ENCODE results near the gene KRTAP12-1.
"Not testable (repeated sequence)": the region's sequence is repeated elsewhere in the genome, so short reads cannot be mapped to it uniquely, and the experiment has no call there.

Gene KRTAP12-1

DNA sequence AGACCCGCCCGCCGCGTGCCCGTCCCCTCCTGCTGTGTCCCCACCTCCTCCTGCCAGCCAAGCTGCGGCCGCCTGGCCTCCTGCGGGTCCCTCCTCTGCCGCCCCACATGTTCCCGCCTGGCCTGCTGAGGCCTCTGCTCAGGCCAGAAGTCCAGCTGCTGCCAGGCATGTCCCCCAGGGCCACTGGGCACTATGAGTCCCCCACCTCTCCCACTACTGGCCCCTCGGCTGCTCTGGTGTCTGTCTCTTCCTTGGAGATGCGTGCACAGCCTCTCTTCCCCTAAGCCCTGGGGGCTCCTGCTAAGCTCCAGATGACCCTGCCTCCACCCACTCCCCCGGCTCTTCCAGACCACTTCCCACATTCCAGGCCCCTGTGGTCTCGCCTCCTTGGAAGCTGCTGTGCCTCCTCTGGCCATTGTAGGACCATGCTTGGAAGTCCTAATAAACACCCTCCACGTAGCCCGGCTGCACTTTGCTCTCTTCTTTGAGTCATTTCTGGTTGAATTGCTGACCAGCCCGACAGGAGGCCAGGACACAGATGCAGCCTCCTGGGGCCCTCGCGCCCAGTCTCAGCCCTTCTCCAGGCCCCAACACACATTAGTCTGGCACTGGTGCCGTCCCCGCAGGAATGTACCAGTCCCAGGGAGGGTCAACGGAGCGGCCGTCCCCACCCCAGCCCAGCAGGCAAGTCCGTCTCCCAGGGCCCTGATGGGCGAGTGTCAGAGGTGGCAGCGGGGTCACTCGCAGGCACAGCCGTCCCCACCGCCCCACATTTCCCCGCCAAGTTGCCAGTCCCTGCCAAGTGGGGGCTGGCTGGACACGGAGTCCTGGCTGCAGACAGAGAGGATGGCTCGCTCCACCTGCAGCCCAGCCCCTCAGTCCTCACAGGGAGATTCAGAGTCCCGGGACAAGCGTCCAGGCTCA is 16.1 kb upstream of the KRTAP12-1 start:
- no peak for DNase-seq (ENCODE audit: low read depth)

DNA sequence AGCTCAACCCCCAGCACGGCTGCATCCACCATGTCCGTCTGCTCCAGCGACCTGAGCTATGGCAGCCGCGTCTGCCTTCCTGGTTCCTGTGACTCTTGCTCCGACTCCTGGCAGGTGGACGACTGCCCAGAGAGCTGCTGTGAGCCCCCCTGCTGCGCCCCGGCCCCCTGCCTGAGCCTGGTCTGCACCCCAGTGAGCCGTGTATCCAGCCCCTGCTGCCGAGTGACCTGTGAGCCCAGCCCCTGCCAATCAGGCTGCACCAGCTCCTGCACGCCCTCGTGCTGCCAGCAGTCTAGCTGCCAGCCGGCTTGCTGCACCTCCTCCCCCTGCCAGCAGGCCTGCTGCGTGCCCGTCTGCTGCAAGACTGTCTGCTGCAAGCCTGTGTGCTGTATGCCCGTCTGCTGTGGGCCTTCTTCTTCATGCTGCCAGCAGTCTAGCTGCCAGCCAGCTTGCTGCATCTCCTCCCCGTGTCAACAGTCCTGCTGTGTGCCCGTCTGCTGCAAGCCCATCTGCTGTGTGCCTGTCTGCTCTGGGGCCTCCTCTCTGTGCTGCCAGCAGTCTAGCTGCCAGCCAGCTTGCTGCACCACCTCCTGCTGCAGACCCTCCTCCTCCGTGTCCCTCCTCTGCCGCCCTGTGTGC is 15.3 kb upstream of the KRTAP12-1 start, which contains the start of gene KRTAP10-12:
TSS of gene KRTAP10-12 (plus strand) at position 1 of the 639 bp plus-strand sequence. CDS start at position 31, 30 bp downstream.
- not testable (repeated sequence) for DNase-seq (ENCODE audit: low read depth)

DNA sequence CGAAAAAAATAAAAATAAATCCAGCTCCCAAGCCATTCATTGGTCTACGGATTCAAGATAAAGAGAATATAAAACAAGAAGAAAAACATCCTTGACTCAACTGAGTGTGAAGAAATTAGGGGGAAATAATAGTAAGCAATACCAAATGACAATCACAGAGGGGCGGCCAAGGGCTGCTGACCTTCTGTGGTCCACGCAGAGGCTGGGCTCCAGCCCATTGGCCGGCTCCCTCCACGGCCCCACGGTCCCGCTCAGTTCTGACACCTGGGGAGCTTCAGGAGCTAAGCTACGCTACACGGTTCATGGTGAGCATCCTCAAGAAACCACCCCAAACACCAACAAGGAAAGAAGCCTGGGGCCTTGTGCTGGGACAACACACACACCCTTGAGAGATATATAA is 14.6 kb upstream of the KRTAP12-1 start:
- no peak for DNase-seq (ENCODE audit: low read depth)

DNA sequence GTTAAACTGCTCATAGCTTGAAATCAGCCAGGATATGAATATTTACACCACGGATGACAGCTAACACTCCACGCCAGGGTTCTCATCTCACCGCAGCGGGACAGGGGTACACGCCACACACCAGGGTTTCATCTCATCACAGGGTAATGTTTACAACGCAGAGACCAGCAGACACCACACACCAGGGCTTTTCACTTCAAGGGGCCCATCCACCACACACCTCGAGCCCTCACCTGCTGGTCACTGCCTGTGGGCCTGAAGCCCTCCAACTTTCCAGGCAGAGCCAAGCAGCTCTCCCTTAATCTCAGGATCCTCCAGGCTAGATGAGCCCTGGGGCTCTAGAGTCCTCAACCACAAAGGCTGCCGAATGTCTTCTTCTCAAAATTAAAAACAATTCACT is 13.7 kb upstream of the KRTAP12-1 start:
- DNase-seq (ENCODE audit: low read depth), result no peak

DNA sequence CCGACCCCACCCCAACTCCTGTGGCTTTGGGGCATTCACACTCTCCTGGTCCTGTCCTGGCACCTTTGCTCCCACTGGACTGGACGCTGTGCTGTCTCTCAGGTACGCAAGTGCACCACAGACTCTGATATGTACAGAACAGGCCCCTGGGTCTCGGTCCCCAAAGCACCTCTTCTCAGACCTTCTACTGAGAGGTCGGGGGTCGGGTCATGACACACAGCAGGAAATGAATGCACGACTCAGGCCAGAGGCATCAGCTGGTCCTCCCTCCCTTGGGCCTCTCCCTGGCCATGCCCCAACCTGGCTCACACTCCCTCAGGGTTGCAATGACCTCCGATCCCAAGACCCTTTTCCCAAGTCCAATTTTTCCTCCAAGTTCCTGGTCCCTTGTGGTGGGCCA is 13.2 kb upstream of the KRTAP12-1 start:
- DNase-seq (ENCODE audit: low read depth), result no peak

DNA sequence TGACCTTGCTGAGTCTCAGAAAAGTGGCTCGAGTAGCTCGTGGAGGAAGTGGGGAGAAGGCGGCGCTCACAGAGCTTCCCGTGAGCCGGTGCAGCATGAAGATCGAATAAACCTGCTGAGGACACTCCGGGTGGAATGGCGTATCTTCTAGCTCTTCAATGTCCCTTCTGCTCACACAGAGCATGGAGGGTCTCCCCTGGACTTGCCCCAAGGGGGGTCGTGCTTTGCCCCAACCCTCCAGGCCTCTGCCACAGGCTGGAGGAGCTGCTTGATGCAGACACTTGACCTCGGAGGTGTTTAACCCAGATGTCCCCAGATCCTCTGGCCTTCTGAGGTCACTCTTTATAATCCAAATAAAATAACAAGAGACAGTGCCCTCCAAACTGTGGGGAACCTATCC is 12.8 kb upstream of the KRTAP12-1 start:
- DNase-seq (ENCODE audit: low read depth), result no peak

DNA sequence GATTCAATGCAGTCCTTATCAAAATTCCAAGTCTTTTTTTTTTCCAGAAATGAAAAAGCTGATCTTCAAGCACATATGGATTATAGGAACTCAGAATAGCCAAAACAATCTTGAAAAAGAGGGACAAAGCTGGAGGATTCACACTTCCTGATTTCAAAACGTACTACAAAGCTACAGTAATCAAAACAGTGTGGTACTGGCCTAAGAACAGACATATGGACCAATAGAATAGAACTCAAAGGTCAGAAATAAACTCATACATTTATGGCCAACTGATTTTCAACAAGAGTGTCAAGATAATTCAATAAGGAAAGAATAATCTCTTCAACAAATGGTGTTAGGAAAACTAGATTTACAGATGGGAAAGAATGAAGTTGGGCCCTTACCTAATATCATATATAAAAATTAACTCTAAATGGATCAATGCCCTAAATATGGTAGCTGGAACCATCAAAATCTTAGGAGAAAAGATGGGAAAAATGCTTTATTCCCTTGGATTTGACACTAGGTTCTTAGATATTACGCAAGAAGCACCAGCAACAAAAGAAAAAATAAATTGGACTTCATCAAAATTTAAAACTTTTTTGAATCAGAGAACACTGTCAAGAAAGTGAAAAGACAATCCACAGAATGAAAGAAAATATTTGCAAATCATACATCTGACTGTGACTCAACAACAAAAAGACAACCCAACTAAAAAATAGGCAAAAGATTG is 11.0 kb upstream of the KRTAP12-1 start:
- DNase-seq (ENCODE audit: low read depth), result no peak

DNA sequence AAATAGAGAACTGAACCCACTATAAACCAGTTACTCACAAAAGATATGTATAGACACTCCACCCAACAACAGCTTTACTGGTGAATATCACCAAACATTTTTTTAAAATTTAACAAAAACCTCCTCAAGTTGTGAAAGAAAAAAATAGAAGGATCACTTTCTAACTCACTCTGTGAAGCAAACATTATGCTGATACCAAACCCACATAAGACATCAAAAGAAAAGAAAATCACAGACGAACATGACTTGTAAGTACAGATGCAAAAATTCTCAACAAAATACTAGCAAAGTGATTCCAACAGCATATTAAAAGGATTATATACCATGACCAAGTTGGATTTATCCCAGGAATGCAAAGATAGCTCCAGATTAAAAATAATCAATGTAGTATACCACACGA is 9.7 kb upstream of the KRTAP12-1 start:
- DNase-seq (ENCODE audit: low read depth), result no peak

DNA sequence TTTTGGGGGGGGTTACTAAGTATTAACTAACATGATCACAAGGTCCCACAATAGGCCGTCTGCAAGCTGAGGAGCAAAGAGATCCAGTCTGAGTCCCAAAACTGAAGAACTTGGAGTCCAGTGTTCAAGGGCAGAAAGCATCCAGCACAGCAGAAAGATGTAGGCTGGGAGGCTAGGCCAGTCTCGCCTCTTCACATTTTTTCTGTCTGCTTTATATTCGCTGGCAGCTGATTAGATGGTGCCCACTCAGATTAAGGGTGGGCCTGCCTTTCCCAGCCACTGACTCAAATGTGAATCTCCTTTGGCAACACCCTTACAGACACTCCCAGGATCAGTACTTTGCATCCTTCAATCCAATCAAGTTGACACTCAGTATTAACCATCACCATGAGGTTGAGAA is 7.8 kb upstream of the KRTAP12-1 start:
- not testable (repeated sequence) for DNase-seq (ENCODE audit: low read depth)

DNA sequence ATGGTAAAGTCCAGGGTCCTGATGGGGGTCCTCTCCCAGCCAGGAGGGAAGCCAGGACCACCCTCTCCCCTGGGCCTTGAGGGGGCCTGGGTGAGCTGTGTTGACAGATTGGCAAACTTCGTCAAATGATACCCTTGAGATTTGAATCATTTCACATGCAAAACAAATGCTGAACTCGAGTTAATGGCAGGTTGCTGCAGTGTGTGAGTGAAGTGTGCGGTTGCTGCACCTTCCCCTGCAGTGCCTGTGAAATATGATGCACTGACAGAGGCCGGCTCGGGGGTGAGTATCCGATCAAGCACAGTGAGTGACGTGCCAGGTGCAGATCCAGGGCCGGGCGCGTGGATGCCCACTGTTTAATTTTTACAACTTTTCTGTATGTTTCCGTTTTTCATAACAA is 5.7 kb upstream of the KRTAP12-1 start:
- no peak for DNase-seq (ENCODE audit: low read depth)

DNA sequence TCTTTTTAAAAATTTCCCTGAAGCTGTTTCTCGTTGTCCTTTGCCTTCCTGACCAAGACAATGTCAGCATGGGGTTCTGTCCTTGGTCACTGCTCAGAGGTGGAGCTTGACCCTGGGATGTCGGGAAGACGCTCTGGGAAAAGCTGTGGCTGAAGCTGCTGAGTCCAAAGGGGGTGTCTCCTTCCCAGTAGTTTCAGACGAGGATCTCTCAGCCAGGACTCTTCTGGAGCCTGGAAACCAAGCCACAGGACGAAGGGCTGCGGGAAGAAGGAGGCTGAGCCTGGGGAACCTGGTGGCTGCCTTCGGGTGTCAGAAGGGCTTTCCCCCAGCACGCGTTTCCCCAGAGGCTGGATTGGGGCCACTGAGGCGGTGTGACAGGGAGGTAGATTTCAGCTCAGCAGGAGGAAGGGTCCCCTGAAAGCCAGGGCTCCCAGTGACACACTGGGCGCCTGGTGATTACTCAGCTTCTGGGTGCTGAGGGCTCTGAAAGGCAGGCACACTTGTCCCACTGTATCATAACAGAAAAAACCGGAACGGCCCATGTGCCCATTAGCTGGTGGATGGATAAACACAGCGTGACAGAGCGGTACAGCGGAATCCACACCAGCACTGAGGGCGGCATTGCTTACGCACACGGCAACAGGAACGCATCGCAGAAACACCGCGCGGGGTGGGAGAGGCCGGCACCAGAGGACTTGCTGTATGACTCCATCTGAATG is 5.0 kb upstream of the KRTAP12-1 start:
- no peak for DNase-seq (ENCODE audit: low read depth)

DNA sequence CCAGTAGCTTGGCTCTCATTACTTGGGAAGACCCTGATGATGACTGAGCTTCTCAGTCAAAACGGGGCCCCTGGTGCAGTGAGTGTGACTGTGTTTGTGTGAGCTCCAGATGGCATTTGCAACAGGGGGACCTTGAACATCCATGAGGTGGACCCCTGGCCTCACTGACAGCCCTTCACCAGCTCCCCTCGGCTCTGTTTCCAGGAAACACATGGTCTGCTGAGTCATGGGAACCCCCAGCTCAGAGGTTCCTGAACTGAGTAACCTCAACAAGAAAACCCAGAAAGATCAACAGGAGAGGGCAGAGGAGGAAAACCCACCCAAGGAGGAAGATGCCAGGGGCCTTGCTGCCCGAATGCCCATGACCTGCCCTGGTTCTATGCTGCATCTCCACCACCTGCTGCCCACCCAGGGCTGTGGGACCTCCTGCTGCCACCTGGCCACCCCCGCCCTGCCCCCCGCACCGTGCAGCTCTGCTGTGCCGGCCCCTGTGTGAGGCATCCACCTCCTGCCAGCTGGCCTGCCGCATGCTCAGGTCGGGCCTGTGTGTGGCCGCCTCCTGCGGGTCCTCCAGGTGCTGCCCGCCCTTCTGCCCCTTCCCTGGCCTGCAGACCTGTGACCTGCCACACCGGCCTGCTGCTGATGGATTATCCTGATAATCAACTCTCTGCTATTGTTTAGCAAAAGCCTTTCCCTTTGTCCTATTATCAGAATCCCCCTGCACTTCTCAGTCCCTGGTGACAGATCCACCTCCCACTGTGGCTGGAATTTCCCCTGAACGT is 4.2 kb upstream of the KRTAP12-1 start:
- DNase-seq (ENCODE audit: low read depth), result no peak

DNA sequence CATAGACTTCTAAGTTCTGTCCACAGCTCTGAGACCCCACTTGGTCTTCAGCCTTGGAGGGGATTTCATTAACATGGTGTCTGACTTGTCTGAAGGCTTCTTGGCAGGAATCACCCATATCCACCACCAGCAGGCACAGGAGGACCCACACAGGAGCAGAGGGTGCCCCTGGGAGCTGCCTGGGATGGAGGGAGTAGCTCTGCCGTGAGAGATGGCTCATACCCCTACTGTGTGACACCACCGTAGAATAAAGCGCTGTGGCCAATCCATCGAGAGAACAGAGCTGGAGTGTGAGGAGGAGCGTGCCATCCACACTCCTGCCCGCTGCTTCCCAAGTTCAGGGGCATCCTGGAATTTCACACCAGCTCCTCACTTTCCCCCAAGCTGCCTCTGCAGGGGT is 3.1 kb upstream of the KRTAP12-1 start:
- not testable (repeated sequence) for DNase-seq (ENCODE audit: low read depth)

DNA sequence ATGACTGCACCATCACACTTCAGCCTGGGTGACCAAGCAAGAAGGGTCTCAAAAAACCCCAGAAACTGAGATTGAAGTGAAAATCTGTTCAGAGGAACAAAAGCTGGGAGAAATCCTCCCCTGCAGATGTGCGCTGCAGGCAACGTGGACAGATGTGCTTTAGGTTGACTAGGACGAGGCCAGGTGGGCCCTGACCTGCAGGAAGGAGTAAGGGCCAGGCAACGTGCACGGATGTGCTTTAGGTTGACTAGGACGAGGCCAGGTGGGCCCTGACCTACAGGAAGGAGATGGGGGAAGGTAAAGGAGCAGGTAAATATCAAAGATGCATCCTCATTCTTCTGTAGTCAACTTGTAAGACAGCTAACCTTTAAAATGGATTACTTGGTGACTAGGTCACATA is 2.5 kb upstream of the KRTAP12-1 start:
- DNase-seq (ENCODE audit: low read depth), result no peak

DNA sequence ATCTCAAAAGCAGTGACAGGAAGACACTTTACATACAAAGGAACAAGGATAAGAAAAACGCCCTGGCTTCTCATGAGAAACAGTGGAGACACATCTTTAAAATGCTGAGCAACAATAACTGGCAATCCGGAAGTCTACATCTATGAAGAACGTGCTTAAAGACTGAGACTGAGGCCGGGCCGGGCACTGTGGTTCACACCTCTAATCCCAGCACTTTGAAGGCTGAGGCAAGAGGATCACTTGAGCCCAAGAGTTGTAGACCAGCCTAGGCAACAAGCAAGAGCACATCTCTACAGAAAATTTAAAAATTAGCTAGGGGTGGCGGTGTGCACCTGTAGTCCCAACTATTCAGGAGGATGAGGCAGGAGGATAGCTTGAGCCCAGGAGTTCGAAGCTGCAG is 2.1 kb upstream of the KRTAP12-1 start:
- DNase-seq (ENCODE audit: low read depth), result no peak

DNA sequence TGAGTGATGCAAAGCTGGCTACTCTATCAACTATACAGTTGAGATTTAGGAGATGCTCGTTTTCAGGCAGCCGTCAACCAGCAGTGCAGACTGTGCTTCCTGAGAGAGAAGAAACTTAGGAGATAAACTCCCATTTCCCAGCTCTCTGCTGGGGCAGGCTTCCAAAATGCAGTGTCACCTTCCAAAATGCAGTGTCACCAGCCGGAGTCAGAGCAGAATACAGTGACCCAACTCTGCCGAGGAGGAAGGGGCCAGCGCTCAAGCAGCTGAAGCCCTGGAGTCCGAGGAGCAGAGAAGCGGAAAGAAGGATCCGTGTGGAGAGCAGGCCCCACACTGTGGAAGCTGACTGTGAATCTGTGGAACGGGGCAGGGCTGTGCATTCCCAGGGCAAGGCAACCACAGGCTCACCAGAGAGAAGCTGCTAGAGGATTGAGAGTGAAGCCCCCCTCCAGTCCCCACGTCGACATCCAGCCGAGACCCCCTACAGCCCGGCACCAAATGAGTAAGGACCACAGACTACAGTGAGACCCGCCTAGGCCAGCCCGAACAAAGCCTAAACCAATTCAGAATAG is 703 bp upstream of the KRTAP12-1 start:
- DNase-seq (ENCODE audit: low read depth), result no peak

DNA sequence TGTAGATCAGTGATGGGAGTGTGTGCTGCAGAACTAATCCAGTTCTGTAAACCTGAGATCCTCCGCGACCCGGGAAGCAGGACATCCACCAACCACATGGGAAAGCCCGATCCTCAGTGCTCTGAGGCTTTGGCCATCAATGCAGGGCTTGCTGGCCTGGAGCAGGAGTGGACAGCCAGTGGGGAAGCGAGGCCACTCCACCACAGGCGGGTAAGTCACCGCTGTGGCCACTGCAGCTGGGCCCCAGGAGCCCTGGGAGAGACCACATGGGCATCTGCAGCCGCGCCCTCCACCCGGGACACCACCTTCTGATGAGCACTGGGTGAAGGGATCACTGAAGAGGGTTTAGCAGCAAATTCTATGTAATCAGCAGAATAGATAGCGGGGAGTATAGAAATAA is 811 bp downstream of the KRTAP12-1 start:
- DNase-seq (ENCODE audit: low read depth), result no peak

DNA sequence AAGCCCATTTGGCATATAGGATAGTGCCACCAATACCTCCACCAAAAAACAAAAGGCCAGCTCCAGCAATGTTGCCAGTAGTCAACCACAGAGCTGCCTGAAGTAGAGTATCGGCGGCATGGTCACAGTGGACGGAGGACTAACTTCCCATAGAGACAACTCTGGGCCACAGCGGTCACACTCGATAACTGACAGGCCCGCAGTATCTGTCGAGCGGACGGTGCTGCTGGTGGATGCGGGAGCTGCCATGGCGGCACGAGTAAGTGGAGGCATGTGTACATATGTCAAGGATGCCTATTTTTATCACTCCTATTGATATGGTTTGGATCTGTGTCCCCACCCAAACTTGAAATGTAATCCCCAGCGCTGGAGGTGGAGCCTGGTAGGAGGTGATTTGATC is 4.1 kb downstream of the KRTAP12-1 start:
- no peak for DNase-seq (ENCODE audit: low read depth)

DNA sequence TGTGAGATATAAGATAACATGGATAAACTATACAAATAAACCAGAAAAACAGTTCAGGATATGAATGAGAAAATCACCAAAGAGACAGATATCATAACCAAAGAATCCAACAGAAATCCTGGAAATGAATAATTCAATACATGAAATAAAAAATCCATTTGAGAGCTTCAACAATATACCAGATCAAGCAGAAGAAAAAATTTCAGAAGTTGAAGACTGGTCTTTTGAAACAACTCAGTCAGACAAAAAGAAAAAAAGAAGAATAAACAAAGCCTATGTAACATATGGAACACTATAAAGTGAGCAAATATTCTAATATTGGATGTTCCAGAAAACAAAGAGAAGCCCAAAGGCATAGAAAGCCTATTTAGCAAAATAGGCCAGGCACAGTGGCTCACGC is 10.1 kb downstream of the KRTAP12-1 start:
- no peak for DNase-seq (ENCODE audit: low read depth)

DNA sequence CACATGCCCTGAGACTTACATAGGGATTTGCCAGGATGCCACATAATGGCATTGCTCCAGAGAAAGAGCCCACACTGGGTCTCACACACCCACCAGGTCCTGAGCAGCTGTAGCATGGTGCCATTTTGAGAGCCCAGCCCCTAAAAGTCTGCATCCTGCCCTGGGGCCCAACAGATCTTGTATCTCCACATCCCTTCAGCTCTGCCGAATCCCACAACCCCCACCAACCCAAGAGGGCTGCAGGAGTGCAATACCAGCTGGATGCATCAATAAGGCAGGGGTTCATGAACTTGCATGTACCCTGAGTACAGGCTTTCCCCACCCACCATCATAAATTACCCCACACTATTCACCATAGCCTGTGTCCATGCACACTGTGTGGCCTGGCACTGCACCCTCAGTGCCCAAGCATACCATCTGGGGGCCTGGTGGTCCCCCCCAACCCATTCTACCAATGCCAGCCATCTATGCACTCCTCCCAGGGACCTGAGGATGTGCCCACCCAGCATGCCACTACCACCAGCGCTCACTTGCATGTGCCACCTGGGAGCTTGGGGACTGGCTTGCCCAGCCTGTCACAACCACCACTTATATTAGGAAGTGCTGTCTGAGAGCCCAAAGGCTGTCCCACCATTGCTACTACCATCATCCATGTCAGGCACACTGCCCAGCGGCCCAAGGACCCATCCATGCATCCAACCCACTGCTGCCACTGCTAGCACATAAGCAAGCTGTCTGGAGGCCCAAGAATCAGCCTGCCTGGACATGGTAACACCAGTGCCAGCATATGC is 11.1 kb downstream of the KRTAP12-1 start:
- no peak for DNase-seq (ENCODE audit: low read depth)

Measured in stimulated activated CD8-positive, alpha-beta memory T cell treated with anti-CD3 and anti-CD28 coated beads, Interleukin-7, amount 100 ng/mL, for 24 hours (primary cell).